K562 (cell line): ENCODE results near the gene DISC1. TPM values are rescaled to one million over a fixed set of nuclear protein-coding genes. Genes with fewer than 3 reads are reported as not detected.
A peak's percentile ranks its signal among the peaks of the same experiment; 100 is the strongest.

Source experiments
- ATF1 ChIP-seq, 2 experiments: fragments of 450-650 bp in 1 of 2; IDR thresholded peaks; 2 replicates each; pipeline ENCODE4 v1.6.1; 2016; ENCODE audit warnings: missing compliant biosample characterization in 1 of 2, missing genetic modification characterization in 1 of 2
- CCAR2 ChIP-seq: fragments of 200-400 bp; formaldehyde crosslinking; IDR thresholded peaks from 2 replicates; pipeline ENCODE4 v1.6.1; 2017; ENCODE audit warnings: mild to moderate bottlenecking, low read depth, low read length
- GABPA ChIP-seq: fragments of 200-800 bp; sonication (Bioruptor generic); conservative IDR thresholded peaks from 2 replicates; pipeline ENCODE4 v1.6.1; 2016; ENCODE audit warnings: low read depth, missing genetic modification characterization, missing compliant biosample characterization
- GTF2E2 ChIP-seq: fragments of 200-800 bp; sonication (Bioruptor generic); IDR thresholded peaks from 2 replicates; pipeline ENCODE4 v1.6.1; 2016; ENCODE audit warnings: missing genetic modification characterization, missing compliant biosample characterization
- PTTG1 ChIP-seq: fragments of 450-650 bp; IDR thresholded peaks from 2 replicates; pipeline ENCODE4 v1.6.1; 2016; ENCODE audit warnings: low read depth, mild to moderate bottlenecking, missing genetic modification characterization, missing compliant biosample characterization
- ZBTB1 ChIP-seq: sonication (generic); formaldehyde crosslinking; IDR thresholded peaks from 2 replicates; pipeline ENCODE4 v1.8.1; 2023; ENCODE audit warnings: missing genetic modification reagents, low read depth, mild to moderate bottlenecking, borderline replicate concordance
- ZNF436 ChIP-seq: fragments of 250-450, 450-650 bp; sonication (Bioruptor Pico); formaldehyde crosslinking; IDR thresholded peaks from 2 replicates; pipeline ENCODE4 v1.7.0; 2020; ENCODE audit warnings: mild to moderate bottlenecking
- ZNF699 ChIP-seq: fragments of 250-450 bp; sonication (Bioruptor Pico); IDR thresholded peaks from 2 replicates; pipeline ENCODE4 v1.8.0; 2021; ENCODE audit warnings: mild to moderate bottlenecking, moderate library complexity; ENCODE audit not compliant: insufficient replicate concordance
- polyA plus RNA-seq, 8 experiments: library from polyadenylated mRNA; depleted of rRNA in 4 of 8; stranded (reverse) in 5 of 8; unstranded in 3 of 8; fragments of >200 nt; fragmentation: Nextera tagmentation in 2 of 8; fragmentation: Illumina TruSeq in 1 of 8; extraction: Ambion mirVana in 2 of 8; extraction: Trizol in 1 of 8; gene quantifications; 2 replicates each; pipeline versions ENCODE4 v1.2.1 to v1.2.3, GENCODE V29; 2011 to 2014; ENCODE audit warnings: inconsistent platforms in 1 of 8, missing spikeins in 1 of 8
- total RNA-seq, 7 experiments: library from RNA; depleted of rRNA in 6 of 7; stranded (reverse); fragments of >200 nt in 6 of 7; fragmentation: Illumina TruSeq in 2 of 7; extraction: Trizol in 2 of 7; gene quantifications; 2 replicates each; pipeline versions ENCODE4 v1.2.1 to v1.2.3, GENCODE V29; 2011 to 2021; ENCODE audit warnings: low replicate concordance in 1 of 7
- TF ChIP-seq, protein P1 (sequence below), 2 experiments: fragments of 450-650 bp in 1 of 2; sonication (generic) in 1 of 2; formaldehyde crosslinking in 1 of 2; IDR thresholded peaks; 2 replicates each; pipeline versions ENCODE4 v1.7.1 to v1.9.0; 2016 to 2022; ENCODE audit warnings: inconsistent platforms in 1 of 2, mild to moderate bottlenecking in 1 of 2, missing genetic modification reagents in 1 of 2
- TF ChIP-seq, protein P2 (sequence below), 2 experiments: fragments of 450-650 bp in 1 of 2; sonication (generic) in 1 of 2; formaldehyde crosslinking; conservative IDR thresholded peaks; 2 replicates each; pipeline versions ENCODE4 v1.4.0 to v1.8.1; 2020 to 2022; ENCODE audit warnings: mild to moderate bottlenecking in 1 of 2, missing genetic modification reagents in 1 of 2
- TF ChIP-seq, protein P3 (sequence below): sonication (generic); formaldehyde crosslinking; IDR thresholded peaks from 2 replicates; pipeline ENCODE4 v1.8.0; 2022; ENCODE audit warnings: mild to moderate bottlenecking, missing genetic modification reagents

The DISC1 gene
- total and polyA plus RNA-seq, 9 of the 15 experiments (the other 6 are each of a cell fraction or from before 2014, with no cell fraction given): 0.01 to 0.11 (median 0.08) TPM; not detected in 1

DNA sequence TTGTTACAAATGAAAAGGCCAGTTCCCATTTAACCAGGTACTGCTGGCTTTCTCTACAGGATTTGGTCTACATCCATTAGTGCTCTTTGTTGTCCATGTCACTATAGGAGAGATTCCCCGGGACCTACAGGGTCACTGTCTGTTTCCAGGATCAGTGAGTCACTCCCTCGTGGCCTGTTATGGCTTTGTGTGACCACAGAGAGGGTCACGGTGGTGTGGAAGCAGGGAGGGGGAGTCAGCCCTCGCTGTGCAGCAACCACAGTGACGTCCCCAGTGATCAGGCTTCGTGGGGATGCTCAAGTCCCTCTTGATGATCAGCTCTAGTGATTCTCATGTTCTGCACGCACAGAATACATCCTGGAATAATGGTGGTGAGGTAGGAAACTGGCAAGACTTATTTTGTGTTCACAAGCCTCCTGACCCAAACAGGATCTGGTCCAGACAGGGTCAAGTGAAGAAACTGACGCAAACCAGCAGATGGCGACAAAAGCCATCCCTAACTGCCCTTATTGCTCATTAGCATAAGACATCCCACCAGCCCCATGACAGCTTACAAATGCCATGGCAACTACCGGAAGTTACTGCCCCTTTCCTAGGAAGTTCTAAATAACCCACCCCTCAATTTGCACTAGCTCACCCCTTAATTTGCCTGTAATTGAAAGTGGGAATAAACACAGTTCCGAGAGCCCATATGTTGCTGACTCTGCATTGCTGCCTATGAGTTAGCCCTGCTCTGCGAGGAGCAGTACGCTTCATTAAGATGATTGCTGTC is 98.5 kb downstream of the DISC1 start (continued):
- TF ChIP-seq, protein P1, sequence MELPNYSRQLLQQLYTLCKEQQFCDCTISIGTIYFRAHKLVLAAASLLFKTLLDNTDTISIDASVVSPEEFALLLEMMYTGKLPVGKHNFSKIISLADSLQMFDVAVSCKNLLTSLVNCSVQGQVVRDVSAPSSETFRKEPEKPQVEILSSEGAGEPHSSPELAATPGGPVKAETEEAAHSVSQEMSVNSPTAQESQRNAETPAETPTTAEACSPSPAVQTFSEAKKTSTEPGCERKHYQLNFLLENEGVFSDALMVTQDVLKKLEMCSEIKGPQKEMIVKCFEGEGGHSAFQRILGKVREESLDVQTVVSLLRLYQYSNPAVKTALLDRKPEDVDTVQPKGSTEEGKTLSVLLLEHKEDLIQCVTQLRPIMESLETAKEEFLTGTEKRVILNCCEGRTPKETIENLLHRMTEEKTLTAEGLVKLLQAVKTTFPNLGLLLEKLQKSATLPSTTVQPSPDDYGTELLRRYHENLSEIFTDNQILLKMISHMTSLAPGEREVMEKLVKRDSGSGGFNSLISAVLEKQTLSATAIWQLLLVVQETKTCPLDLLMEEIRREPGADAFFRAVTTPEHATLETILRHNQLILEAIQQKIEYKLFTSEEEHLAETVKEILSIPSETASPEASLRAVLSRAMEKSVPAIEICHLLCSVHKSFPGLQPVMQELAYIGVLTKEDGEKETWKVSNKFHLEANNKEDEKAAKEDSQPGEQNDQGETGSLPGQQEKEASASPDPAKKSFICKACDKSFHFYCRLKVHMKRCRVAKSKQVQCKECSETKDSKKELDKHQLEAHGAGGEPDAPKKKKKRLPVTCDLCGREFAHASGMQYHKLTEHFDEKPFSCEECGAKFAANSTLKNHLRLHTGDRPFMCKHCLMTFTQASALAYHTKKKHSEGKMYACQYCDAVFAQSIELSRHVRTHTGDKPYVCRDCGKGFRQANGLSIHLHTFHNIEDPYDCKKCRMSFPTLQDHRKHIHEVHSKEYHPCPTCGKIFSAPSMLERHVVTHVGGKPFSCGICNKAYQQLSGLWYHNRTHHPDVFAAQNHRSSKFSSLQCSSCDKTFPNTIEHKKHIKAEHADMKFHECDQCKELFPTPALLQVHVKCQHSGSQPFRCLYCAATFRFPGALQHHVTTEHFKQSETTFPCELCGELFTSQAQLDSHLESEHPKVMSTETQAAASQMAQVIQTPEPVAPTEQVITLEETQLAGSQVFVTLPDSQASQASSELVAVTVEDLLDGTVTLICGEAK (IDR thresholded peaks at IDR 0.05): peak; percentile 72; the same call in 1 of the 2 replicates
- TF ChIP-seq, protein P1 (CRISPR knock-in tag; IDR thresholded peaks at IDR 0.05): no peak
- TF ChIP-seq ZNF436: no peak
- TF ChIP-seq GABPA (tag): peak; percentile 81
- TF ChIP-seq GTF2E2: no peak
- TF ChIP-seq PTTG1 (tag): no peak
- TF ChIP-seq CCAR2: no peak
- TF ChIP-seq, protein P2, sequence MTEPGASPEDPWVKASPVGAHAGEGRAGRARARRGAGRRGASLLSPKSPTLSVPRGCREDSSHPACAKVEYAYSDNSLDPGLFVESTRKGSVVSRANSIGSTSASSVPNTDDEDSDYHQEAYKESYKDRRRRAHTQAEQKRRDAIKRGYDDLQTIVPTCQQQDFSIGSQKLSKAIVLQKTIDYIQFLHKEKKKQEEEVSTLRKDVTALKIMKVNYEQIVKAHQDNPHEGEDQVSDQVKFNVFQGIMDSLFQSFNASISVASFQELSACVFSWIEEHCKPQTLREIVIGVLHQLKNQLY (CRISPR knock-in tag; conservative IDR thresholded peaks at IDR 0.05): no peak
- TF ChIP-seq ATF1 (CRISPR knock-in tag; IDR thresholded peaks at IDR 0.05): no peak
- TF ChIP-seq ATF1 (tag; IDR thresholded peaks at IDR 0.05): peak; percentile 42; the same call in 1 of the 2 replicates
- TF ChIP-seq, protein P3, sequence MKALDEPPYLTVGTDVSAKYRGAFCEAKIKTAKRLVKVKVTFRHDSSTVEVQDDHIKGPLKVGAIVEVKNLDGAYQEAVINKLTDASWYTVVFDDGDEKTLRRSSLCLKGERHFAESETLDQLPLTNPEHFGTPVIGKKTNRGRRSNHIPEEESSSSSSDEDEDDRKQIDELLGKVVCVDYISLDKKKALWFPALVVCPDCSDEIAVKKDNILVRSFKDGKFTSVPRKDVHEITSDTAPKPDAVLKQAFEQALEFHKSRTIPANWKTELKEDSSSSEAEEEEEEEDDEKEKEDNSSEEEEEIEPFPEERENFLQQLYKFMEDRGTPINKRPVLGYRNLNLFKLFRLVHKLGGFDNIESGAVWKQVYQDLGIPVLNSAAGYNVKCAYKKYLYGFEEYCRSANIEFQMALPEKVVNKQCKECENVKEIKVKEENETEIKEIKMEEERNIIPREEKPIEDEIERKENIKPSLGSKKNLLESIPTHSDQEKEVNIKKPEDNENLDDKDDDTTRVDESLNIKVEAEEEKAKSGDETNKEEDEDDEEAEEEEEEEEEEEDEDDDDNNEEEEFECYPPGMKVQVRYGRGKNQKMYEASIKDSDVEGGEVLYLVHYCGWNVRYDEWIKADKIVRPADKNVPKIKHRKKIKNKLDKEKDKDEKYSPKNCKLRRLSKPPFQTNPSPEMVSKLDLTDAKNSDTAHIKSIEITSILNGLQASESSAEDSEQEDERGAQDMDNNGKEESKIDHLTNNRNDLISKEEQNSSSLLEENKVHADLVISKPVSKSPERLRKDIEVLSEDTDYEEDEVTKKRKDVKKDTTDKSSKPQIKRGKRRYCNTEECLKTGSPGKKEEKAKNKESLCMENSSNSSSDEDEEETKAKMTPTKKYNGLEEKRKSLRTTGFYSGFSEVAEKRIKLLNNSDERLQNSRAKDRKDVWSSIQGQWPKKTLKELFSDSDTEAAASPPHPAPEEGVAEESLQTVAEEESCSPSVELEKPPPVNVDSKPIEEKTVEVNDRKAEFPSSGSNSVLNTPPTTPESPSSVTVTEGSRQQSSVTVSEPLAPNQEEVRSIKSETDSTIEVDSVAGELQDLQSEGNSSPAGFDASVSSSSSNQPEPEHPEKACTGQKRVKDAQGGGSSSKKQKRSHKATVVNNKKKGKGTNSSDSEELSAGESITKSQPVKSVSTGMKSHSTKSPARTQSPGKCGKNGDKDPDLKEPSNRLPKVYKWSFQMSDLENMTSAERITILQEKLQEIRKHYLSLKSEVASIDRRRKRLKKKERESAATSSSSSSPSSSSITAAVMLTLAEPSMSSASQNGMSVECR (CRISPR knock-in tag): no peak
- no peak for TF ChIP-seq ZBTB1 (CRISPR knock-in tag)
- no peak for TF ChIP-seq ZNF699
